Neuron (in vitro differentiated cells): ENCODE measurements around the gene THAP10.
A peak's percentile ranks its signal among the peaks of the same experiment; 100 is the strongest.
"Not testable (repeated sequence)": the region's sequence is repeated elsewhere in the genome, so short reads cannot be mapped to it uniquely, and the experiment has no call there.

Experiments used
- H2AFZ ChIP-seq: one replicate; pipeline ENCODE4 v1.6.1; 2013; ENCODE audit warnings: low read depth, mild to moderate bottlenecking, inconsistent platforms, low read length, moderate library complexity
- H3K27me3 ChIP-seq: one replicate; pipeline ENCODE4 v1.6.1; 2013; ENCODE audit warnings: low read length; ENCODE audit not compliant: insufficient read depth
- H3K36me3 ChIP-seq: one replicate; pipeline ENCODE4 v1.6.1; 2013; ENCODE audit warnings: low read length; ENCODE audit not compliant: insufficient read depth
- H3K4me1 ChIP-seq: one replicate; pipeline ENCODE4 v1.6.1; 2013; ENCODE audit warnings: low read length; ENCODE audit not compliant: insufficient read depth
- H3K4me3 ChIP-seq: 2 replicates; pipeline ENCODE4 v1.5.1; 2013; ENCODE audit warnings: mild to moderate bottlenecking, low read length, moderate library complexity
- H3K9me3 ChIP-seq: one replicate; pipeline ENCODE4 v1.6.1; 2013; ENCODE audit warnings: low read length

The THAP10 gene

DNA sequence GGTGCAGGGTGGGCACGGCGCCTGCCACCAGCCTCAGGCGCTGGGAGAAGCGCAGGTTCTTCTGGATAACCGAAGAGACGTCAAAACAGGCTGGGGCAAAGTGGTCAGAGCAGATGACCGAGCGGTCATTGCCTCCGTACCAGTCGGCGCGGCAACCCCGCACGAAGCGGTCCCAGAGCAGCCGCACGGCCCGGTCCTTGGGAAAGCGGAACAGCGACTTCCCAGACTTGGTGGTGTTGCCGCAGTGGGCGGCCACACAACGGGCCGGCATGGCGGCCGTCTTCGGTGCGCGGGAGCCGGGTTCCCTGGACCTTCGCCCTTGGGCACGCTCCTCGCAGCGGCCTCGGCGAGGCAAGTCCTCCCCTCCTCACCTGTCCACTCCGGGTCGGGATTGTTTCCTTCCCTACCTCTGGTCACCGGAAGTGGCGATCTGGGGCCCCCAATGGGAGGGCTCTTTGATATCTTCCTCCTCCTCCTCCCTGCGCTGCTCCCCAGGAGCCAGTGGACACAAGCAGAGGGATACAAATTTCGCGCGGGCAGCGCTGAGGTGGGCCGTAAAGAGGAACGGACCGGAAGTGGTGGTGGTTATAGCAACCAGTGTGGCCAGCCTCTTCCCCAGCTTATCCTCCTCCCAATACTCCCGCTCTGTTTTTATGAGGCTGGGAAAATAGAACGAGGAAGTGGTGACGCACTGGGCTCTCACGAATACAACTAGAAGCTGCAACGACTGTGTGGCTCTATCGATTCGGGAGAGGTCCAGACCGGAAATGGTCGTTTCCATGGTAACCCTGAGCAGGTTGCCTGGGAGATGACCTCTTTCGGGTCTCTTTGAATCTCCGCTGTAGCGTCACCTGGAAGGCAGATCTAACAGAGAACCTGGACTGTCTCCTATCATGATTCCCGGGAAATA, at the start of gene THAP10, which contains the start of gene LRRC49:
Gene THAP10, minus strand, starts transcription at position 432 of the 910 bp plus-strand sequence. Its CDS starts 161 bp downstream, at position 271.
Gene LRRC49, plus strand, starts transcription at position 825 of the 910 bp plus-strand sequence. Its CDS starts 69 bp downstream, at position 894.
- Histone ChIP-seq H3K9me3 (no peaks in the 10 kb centered on the region), H3K4me3 (peak within 1 kb of the TSS; percentile 65), H3K4me1 (peaks cover 18% of the 10 kb centered on the region), H2AFZ (peak within 1 kb of the TSS; percentile 83), H3K36me3 (peaks cover 14% of the 10 kb centered on the region), H3K27me3 (no peaks in the 10 kb centered on the region)

- no peaks in the 10 kb centered on the region for H3K9me3 ChIP-seq
- no peak overlapping the region for H3K4me3 ChIP-seq
- no peaks in the 10 kb centered on the region for H3K27me3 ChIP-seq
- no peaks in the 10 kb centered on the region for H3K36me3 ChIP-seq
- no peak overlapping the region for H2AFZ ChIP-seq
- H3K4me1 ChIP-seq: no peaks in the 10 kb centered on the region
These were observed 44.1 kb upstream of the THAP10 start for GRCh38 chr15:70936326-70936725.

DNA sequence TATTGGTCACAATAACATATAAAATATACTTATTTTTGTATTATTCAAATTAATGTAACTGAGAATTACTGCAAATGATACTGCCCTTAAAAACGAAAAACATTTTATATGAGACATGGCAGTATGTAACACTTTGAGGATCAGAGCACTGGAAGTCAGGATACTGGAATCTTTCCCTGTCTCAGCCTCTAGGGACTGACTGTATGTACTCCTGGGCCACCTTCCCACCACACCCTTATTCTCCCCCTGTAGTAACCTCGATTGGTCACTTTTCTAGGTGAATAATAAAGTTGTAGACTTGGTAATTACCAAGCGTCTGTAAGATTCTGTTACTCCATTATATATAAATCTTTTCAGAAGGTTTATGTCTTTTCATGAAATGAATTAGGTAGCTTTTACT, 43.4 kb upstream of the THAP10 start:
- no peaks in the 10 kb centered on the region for H3K4me1 ChIP-seq
- no peaks in the 10 kb centered on the region for H3K9me3 ChIP-seq
- no peak overlapping the region for H3K4me3 ChIP-seq
- H2AFZ ChIP-seq: no peak overlapping the region
- no peaks in the 10 kb centered on the region for H3K36me3 ChIP-seq
- H3K27me3 ChIP-seq: no peaks in the 10 kb centered on the region

GRCh38 chr15:70933411-70933810, 41.2 kb upstream of the THAP10 start:
- H3K9me3 ChIP-seq: no peaks in the 10 kb centered on the region
- H3K4me3 ChIP-seq: no peak overlapping the region
- H3K27me3 ChIP-seq: no peaks in the 10 kb centered on the region
- no peaks in the 10 kb centered on the region for H3K36me3 ChIP-seq
- H2AFZ ChIP-seq: no peak overlapping the region
- no peaks in the 10 kb centered on the region for H3K4me1 ChIP-seq

GRCh38 chr15:70932397-70932796, 40.2 kb upstream of the THAP10 start:
- Histone ChIP-seq H3K9me3 (no peaks in the 10 kb centered on the region), H3K4me3 (no peak overlapping the region), H2AFZ (no peak overlapping the region), H3K36me3 (no peaks in the 10 kb centered on the region), H3K27me3 (no peaks in the 10 kb centered on the region), H3K4me1 (no peaks in the 10 kb centered on the region)

DNA sequence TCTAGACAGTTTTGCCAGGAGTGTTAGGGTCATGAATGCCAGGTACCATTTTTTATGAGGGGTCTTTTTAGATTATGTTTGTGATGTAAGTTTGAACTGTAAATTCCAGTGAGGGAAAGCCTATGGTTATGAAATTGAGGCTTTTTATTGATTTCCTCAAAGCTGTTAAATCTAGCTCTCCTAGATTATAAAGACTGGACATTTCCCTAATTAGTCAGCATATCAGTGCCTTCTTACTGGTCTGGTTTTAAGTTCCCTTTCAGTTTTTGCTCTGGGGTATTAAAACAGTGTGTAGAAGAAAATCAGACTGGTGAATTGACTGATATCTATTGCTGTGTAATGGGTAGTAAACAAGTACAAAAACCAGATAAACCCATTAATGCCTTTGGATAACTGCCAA, 39.6 kb upstream of the THAP10 start:
- Histone ChIP-seq H3K36me3 (no peaks in the 10 kb centered on the region), H2AFZ (no peak overlapping the region), H3K27me3 (no peaks in the 10 kb centered on the region), H3K4me1 (no peaks in the 10 kb centered on the region), H3K9me3 (no peaks in the 10 kb centered on the region), H3K4me3 (no peak overlapping the region)

- H3K4me1 ChIP-seq, H3K27me3 ChIP-seq, H3K36me3 ChIP-seq, H2AFZ ChIP-seq, H3K4me3 ChIP-seq, H3K9me3 ChIP-seq: not testable (repeated sequence)
These were observed 34.7 kb upstream of the THAP10 start for GRCh38 chr15:70926914-70927313.

GRCh38 chr15:70923311-70924080, 31.3 kb upstream of the THAP10 start:
- H3K27me3 ChIP-seq: no peaks in the 10 kb centered on the region

GRCh38 chr15:70922119-70922518, 29.9 kb upstream of the THAP10 start:
- Histone ChIP-seq H3K27me3 (no peaks in the 10 kb centered on the region), H3K36me3 (no peaks in the 10 kb centered on the region), H3K4me1 (no peaks in the 10 kb centered on the region), H2AFZ (no peak overlapping the region), H3K4me3 (no peak overlapping the region), H3K9me3 (peaks cover 2% of the 10 kb centered on the region)

More at GRCh38 chr15:70923311-70924080, 31.3 kb upstream of the THAP10 start:
- H3K4me1 ChIP-seq: no peaks in the 10 kb centered on the region
- H2AFZ ChIP-seq: no peak overlapping the region
- H3K9me3 ChIP-seq: no peaks in the 10 kb centered on the region
- no peak overlapping the region for H3K4me3 ChIP-seq
- H3K36me3 ChIP-seq: no peaks in the 10 kb centered on the region

DNA sequence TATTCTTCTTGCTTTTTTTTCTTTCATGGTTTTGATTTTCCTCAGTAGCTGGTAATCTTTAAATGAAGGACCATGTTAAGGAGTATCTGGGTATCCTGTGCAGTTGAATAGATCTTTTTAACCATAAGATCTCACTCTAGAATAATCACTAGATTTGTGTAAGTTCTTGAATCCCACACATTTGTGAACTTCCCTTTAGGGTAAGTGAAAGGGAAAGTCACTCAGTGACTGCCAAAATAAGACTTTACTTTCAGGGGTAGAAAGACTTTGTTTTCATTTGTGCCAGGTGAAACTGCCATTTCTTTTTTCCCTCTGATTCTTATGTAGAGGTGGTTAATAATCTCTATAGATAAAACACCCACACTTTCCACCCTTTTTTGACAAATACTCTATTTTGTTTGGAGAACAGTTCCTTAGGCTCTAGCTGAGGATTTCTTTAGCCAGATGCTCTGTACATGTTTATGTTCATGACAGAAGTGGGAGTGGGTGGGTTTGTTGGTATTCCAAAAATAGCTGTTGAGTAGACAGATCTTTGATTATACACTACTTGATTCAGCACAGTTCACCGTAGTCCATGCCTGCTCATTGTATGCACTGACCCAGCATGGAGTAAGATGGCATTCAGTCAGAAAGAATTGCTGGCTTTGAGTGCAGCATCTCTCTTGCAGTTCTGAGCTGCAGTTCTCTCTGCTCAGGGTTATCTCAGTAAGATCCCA, 28.9 kb upstream of the THAP10 start:
- Histone ChIP-seq H3K27me3 (no peaks in the 10 kb centered on the region), H3K4me3 (no peak overlapping the region), H3K36me3 (no peaks in the 10 kb centered on the region), H2AFZ (no peak overlapping the region), H3K4me1 (no peaks in the 10 kb centered on the region), H3K9me3 (peaks cover 5% of the 10 kb centered on the region)

- Histone ChIP-seq H2AFZ (no peak overlapping the region), H3K4me3 (no peak overlapping the region), H3K4me1 (no peaks in the 10 kb centered on the region), H3K36me3 (peaks cover 5% of the 10 kb centered on the region), H3K9me3 (peaks cover 5% of the 10 kb centered on the region), H3K27me3 (no peaks in the 10 kb centered on the region)
These were observed 25.7 kb upstream of the THAP10 start for GRCh38 chr15:70917955-70918354.

- no peaks in the 10 kb centered on the region for H3K27me3 ChIP-seq
- H3K36me3 ChIP-seq: peaks cover 6% of the 10 kb centered on the region
- no peak overlapping the region for H2AFZ ChIP-seq
- H3K4me3 ChIP-seq: no peak overlapping the region
- no peaks in the 10 kb centered on the region for H3K4me1 ChIP-seq
- peaks cover 5% of the 10 kb centered on the region for H3K9me3 ChIP-seq
These were observed 24.3 kb upstream of the THAP10 start for GRCh38 chr15:70916531-70916930.

DNA sequence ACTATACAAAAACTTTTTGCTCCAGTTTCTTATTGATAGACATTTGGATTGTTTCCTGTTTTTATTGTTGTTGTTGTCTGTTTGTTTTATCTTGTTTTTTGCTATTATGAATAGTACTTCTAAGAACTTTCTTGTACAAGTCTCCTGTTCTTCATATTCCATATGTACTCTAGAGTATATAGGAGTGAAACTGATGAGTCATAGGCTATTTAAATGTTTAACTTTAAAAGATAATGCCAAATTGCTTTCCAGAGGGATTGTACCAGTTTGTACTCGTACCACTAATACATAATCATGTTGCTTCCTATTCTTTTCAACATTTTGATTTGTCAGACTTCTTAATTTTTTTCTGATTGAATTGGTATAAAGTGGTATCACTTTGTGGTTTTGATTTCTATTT, 20.0 kb upstream of the THAP10 start:
- Histone ChIP-seq H3K4me3 (no peak overlapping the region), H3K27me3 (no peaks in the 10 kb centered on the region), H3K9me3 (peaks cover 17% of the 10 kb centered on the region)

More for the DNA sequence above, 20.0 kb upstream of the THAP10 start:
- no peak overlapping the region for H2AFZ ChIP-seq
- no peaks in the 10 kb centered on the region for H3K4me1 ChIP-seq
- peaks cover 33% of the 10 kb centered on the region for H3K36me3 ChIP-seq
